ENCODE results near the gene RFTN1. TPM values are rescaled to one million over a fixed set of nuclear protein-coding genes. Genes with fewer than 3 reads are reported as not detected.
A peak's percentile ranks its signal among the peaks of the same experiment; 100 is the strongest.

Gene RFTN1
- total and polyA plus RNA-seq, 2 donors (not counting 1 experiment from before 2014, with no cell fraction given), result 32.4 to 156 TPM

- H3K9me3 Mint-ChIP-seq (ENCODE audit: insufficient read depth), result no peaks in the 10 kb centered on the region
- H3K27me3 Mint-ChIP-seq, result no peaks in the 10 kb centered on the region
- TF ChIP-seq EZH2 (IDR thresholded peaks at IDR 0.05; ENCODE audit: borderline replicate concordance, insufficient read depth, low read depth, low read length, poor library complexity, severe bottlenecking), result no peak
- TF ChIP-seq, protein P1, sequence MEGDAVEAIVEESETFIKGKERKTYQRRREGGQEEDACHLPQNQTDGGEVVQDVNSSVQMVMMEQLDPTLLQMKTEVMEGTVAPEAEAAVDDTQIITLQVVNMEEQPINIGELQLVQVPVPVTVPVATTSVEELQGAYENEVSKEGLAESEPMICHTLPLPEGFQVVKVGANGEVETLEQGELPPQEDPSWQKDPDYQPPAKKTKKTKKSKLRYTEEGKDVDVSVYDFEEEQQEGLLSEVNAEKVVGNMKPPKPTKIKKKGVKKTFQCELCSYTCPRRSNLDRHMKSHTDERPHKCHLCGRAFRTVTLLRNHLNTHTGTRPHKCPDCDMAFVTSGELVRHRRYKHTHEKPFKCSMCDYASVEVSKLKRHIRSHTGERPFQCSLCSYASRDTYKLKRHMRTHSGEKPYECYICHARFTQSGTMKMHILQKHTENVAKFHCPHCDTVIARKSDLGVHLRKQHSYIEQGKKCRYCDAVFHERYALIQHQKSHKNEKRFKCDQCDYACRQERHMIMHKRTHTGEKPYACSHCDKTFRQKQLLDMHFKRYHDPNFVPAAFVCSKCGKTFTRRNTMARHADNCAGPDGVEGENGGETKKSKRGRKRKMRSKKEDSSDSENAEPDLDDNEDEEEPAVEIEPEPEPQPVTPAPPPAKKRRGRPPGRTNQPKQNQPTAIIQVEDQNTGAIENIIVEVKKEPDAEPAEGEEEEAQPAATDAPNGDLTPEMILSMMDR (IDR thresholded peaks at IDR 0.05), result no peak
- no peaks in the 10 kb centered on the region for H3K27me3 ChIP-seq (replicated peaks in 1 of 4; ENCODE audit: control extremely low read depth in 1 of 4, control insufficient read depth in 3 of 4, insufficient read depth in 4 of 4, low read length in 3 of 4)
- H3K4me2 ChIP-seq (replicated peaks; ENCODE audit: low read depth, low read length, poor library complexity, severe bottlenecking), result peak overlapping the region; percentile 20
- peaks cover 98% of the 10 kb centered on the region for H3K79me2 ChIP-seq (ENCODE audit: control insufficient read depth, insufficient read depth, low read length)
- no peak overlapping the region for H3K4me3 ChIP-seq (ENCODE audit: control extremely low read depth in 1 of 5, extremely low read depth in 1 of 5, insufficient read depth in 1 of 5, low read depth in 2 of 5, low read length in 4 of 5)
- peaks cover 50 to 53% of the 10 kb centered on the region in 2 donors for H3K4me1 ChIP-seq (ENCODE audit: control insufficient read depth in 2 of 2, insufficient read depth in 2 of 2, low read length in 2 of 2)
- DNase-seq (no peak), ATAC-seq (ENCODE audit: low read depth) (no peak)
- H3K36me3 ChIP-seq (replicated peaks in 1 of 2; ENCODE audit: control extremely low read depth in 1 of 2, control insufficient read depth in 1 of 2, extremely low read depth in 1 of 2, insufficient read depth in 2 of 2, low read length in 1 of 2), result peaks cover 0 to 35% of the 10 kb centered on the region in 2 experiments
- H3K4me1 Mint-ChIP-seq, result peaks cover 72% of the 10 kb centered on the region
- H3K9ac ChIP-seq (ENCODE audit: low read length), result no peak overlapping the region
- H2AFZ ChIP-seq (ENCODE audit: insufficient read depth, low read depth, low read length, poor library complexity, severe bottlenecking), result no peak overlapping the region
- no peak overlapping the region for H3K27ac Mint-ChIP-seq
- ChIA-PET POLR2A (no interaction called here), CTCF (interaction anchor here (0.8 to 1.0 kb wide), 3 partner anchors 9 to 46 kb away, joined by 3 read pairs; no protein-coding TSS in a partner anchor)
- H3K9me3 ChIP-seq (ENCODE audit: control extremely low read depth in 1 of 3, control insufficient read depth in 2 of 3, insufficient read depth in 1 of 3, low read length in 2 of 3), result no peaks in the 10 kb centered on the region
- intact Hi-C loops (cut with micrococcal nuclease), result no loop called here
- peak overlapping the region; percentile 9 for H3K4me3 Mint-ChIP-seq
- 63% methylated on average over 3 of the region's 5 CpGs for WGBS (ENCODE audit: insufficient coverage)
- peak overlapping the region in 1 of 2 donors; percentile 7 for H3K27ac ChIP-seq (ENCODE audit: low read length in 2 of 2)
- no peaks in the 10 kb centered on the region for H4K20me1 ChIP-seq (ENCODE audit: control insufficient read depth, insufficient read depth, low read length, poor library complexity, severe bottlenecking)
Observed at GRCh38 chr3:16476636-16477035, 36.9 kb downstream of the RFTN1 start.

GRCh38 chr3:16475766-16476165, 37.7 kb downstream of the RFTN1 start:
- Histone ChIP-seq H3K4me1 (ENCODE audit: control insufficient read depth in 2 of 2, insufficient read depth in 2 of 2, low read length in 2 of 2) (peaks cover 42 to 46% of the 10 kb centered on the region in 2 donors), H3K79me2 (ENCODE audit: control insufficient read depth, insufficient read depth, low read length) (peaks cover 100% of the 10 kb centered on the region), H3K27ac (ENCODE audit: low read length in 2 of 2) (no peak overlapping the region), H3K27me3 (replicated peaks in 1 of 4; ENCODE audit: control extremely low read depth in 1 of 4, control insufficient read depth in 3 of 4, insufficient read depth in 4 of 4, low read length in 3 of 4) (no peaks in the 10 kb centered on the region), H2AFZ (ENCODE audit: insufficient read depth, low read depth, low read length, poor library complexity, severe bottlenecking) (no peak overlapping the region), H3K9me3 (ENCODE audit: control extremely low read depth in 1 of 3, control insufficient read depth in 2 of 3, insufficient read depth in 1 of 3, low read length in 2 of 3) (no peaks in the 10 kb centered on the region), H3K4me2 (replicated peaks; ENCODE audit: low read depth, low read length, poor library complexity, severe bottlenecking) (no peak overlapping the region), H3K4me3 (ENCODE audit: control extremely low read depth in 1 of 5, extremely low read depth in 1 of 5, insufficient read depth in 1 of 5, low read depth in 2 of 5, low read length in 4 of 5) (no peak overlapping the region), H3K36me3 (replicated peaks in 1 of 2; ENCODE audit: control extremely low read depth in 1 of 2, control insufficient read depth in 1 of 2, extremely low read depth in 1 of 2, insufficient read depth in 2 of 2, low read length in 1 of 2) (peaks cover 0 to 41% of the 10 kb centered on the region in 2 experiments), H3K9ac (ENCODE audit: low read length) (no peak overlapping the region), H4K20me1 (ENCODE audit: control insufficient read depth, insufficient read depth, low read length, poor library complexity, severe bottlenecking) (no peaks in the 10 kb centered on the region)
- ATAC-seq (ENCODE audit: low read depth), result no peak
- ChIA-PET POLR2A (no interaction called here), CTCF (interaction anchor here (0.6 to 0.8 kb wide), 3 partner anchors 16 to 54 kb away, joined by 3 read pairs; no protein-coding TSS in a partner anchor)
- Mint-ChIP-seq H3K4me3 (no peak overlapping the region), H3K9me3 (ENCODE audit: insufficient read depth) (no peaks in the 10 kb centered on the region), H3K27ac (no peak overlapping the region), H3K27me3 (no peaks in the 10 kb centered on the region), H3K4me1 (peaks cover 65% of the 10 kb centered on the region)
- WGBS (ENCODE audit: insufficient coverage), result 100% methylated on average over 1 of the region's 3 CpGs
- intact Hi-C loops (cut with micrococcal nuclease), result no loop called here
- TF ChIP-seq, protein P1 (IDR thresholded peaks at IDR 0.05), result no peak
- no peak for TF ChIP-seq EZH2 (IDR thresholded peaks at IDR 0.05; ENCODE audit: borderline replicate concordance, insufficient read depth, low read depth, low read length, poor library complexity, severe bottlenecking)
- DNase-seq, result no peak
